AG08396 (cell line): ENCODE results near the gene ZNF487.
"Not testable (repeated sequence)": the region's sequence is repeated elsewhere in the genome, so short reads cannot be mapped to it uniquely, and the experiment has no call there.

Experiments used
- DNase-seq: peaks from one replicate; pipeline ENCODE4 v3.0.0; 2012; ENCODE audit warnings: low spot score, mixed read lengths

Gene ZNF487

DNA sequence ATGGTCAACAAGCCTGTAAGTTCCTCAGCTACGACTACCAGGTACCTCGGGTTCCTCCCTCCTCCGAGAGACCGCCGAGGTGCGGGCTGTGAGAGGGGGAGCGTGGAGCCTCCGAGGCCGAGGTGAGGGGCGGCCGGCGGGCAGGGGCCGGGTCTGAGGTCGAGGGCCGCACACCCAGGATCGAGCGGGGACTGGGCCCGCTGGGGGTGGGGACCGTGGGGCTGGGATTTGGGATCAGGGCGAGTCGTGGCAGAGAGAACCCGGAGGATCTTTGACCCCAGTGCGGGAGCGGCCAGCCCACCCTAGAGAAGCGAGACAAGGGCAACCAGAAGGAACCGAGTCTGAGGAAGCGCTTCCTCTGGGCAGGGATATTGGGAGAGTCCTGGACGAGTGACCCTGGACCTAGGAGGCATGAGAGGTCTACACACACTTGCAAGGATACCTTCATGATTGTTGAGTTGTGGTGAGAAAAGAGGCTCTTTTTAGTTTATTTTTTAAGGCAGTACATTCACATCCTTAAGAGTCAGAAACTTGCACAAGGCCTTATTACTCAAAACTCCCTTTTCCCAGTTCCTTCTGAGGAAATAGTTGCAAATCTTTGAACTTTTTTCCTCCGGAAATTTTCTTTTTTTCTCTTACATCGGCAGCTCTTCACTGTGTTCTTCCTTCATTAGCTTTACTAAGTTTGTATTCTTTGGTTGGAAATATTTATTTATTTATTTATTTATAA lies 395 bp downstream of the ZNF487 start:
- DNase-seq: no peak

DNA sequence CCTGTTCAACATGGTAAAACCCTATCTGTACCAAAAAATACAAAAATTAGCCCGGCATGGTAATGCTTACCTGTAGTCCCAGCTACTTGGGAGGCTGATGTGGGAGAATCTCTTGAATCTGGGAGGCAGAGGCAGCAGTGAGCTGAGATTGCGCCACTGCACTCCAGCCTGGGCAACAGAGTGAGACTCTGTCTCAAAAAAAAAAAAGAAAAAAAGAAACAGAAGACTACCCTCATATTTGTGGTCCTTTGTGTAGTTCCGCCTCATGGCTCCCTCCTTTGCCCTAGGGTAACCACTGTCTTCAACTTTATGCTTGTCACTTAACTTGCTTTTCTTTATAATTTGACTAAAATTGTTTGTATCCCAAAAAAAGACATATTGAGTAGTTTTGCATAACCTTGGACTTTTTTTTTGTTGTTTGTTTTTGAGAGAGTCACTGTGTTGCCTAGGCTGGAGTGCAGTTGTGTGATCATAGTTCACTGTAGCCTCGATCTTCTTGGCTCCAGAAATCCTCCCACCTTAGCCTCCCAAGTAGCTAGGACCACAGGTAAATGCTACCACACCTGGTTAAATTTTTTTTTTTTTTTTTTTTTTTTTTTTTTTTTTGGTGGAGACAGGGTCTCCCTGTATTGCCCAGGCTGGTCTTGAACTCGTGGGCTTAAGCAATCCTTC lies 3.7 kb downstream of the ZNF487 start:
- no peak for DNase-seq

DNA sequence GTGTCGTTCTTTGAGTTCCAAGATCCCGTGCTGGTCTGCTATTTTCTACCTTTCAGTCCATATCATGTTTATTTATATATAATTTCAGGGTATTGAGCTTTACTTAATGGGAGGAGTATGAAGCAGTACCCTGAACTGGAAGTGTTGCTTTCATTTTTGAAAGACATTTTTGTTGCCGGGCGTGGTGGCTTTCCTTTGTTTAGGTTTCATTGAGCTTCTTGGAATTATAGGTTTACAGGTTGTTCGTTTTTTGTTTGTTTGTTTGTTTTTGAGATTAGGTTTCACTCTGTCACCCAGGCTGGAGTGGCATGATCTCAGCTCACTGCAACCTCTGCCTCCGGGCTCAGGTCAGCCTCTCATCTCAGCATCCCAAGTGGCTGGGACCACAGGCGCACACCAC lies 7.4 kb downstream of the ZNF487 start:
- DNase-seq: no peak

DNA sequence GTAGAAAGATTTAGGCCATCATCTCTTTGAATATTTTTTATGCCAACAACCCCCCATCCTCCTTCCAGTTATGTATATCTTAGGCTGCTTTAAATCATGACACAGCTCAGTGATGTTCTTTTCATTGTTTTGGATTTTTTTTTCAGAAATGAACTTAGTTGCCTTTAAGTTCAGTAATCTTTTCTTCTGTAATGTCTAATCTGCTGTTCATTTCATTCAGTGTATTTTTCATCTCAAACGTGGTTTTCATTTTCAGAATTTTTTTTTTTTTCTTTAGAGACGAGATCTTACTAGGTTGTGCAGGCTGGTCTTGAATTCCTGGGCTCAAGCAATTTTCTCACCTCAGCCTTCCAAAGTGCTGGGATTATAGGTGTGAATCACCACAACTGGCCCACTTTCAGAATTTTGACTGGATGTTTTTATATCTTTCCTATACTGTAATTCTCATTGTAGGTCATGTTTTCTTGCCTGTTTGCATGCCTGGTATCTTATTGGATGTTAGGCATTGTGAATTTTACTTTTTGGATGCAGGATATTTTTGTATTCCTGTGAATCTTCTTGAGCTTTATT lies 8.1 kb downstream of the ZNF487 start:
- no peak for DNase-seq

DNA sequence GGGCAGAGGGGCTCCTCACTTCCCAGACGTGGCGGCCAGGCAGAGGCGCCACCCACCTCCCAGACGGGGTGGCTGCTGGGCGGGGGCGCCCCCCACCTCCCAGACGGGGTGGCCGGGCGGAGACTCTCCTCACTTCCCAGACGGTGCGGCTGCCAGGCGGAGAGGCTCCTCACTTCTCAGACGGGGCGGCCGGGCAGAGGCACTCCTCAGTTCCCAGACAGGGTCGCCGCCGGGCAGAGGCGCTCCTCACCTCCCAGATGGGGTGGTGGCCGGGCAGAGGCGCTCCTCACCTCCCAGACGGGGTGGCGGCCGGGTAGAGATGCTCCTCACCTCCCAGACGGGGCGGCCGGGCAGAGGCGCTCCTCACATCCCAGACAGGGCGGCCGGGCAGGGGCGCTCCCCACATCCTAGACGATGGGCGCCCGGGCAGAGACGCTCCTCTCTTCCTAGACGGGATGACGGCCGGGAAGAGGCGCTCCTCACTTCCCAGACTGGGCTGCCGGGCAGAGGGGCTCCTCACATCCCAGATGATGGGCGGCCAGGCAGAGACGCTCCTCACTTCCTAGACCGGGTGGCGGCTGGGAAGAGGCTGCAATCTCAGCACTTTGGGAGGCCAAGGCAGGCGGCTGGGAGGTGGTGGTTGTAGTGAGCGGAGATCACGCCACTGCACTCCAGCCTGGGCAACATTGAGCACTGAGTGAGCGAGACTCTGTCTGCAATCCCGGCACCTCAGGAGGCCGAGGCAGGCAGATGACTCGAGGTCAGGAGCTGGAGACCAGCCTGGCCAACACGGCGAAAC lies 9.5 kb downstream of the ZNF487 start:
- not testable (repeated sequence) for DNase-seq

DNA sequence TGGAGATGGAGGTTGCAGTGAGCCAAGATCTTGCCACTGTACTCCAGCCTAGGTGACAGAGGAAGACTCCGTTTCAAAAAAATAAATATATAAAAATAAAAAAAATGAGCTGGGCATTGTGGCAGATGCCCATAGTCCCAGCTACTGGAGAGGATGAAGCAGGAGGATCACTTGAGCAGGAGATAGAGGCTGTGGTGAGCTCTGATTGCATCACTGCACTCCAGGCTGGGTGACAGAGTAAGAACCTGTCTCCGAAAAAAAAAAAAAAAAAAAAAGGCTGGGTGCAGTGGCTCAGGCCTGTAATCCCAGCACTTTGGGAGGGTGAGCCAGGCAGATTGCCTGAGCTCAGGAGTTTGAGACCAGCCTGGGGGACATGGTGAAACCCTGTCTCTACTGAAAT lies 11.8 kb downstream of the ZNF487 start:
- DNase-seq: no peak

DNA sequence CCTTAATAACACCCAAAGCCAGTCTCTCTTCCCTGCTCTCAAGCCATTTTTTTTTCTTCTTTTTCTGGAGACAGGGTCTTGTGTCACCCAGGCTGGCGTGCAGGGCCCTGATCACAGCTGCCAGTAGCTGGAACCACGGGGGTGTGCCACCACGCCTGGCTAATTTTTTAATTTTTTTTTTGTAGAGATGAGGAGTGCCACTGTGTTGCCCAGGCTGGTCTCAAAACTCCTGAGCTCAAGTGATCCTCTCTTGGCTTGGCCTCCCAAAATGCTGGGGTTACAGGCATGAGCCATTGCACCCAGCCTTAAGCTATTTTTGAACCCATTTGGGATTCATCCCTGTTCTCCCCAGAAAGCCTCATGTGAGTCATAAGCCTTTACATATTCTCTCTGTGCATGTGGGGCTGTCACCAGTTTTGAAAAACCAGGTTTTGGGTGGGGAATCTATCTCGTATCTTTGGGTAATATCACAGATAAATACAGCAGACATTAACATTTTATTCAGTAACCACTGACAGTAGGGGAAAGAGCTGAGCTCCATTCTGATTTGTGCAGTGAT lies 15.5 kb downstream of the ZNF487 start:
- no peak for DNase-seq

DNA sequence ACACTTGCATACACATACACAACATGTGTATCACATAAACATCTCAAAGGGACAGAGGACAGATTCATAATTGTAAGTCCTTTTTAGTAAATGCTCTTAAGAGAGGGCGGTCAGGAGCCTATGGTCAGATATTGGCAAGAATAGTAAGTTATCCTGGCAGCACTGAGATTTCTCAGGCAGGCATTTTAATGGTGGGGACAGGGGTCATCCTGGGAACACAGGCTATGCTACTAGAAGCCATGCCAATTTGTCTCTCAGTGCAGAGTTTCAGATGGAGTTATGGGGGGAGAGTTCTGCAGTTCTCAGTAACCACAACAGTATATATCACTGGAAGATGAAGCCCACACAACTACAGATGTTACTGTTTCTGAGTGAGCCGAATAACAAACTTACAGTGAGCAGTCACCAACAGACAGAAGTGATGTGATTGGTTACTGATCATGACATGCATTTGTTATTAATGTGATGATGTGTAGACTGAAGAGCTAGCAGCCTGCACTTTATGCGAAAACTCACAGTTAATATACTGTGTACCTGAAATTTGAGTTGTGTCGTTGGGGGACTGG lies 16.4 kb downstream of the ZNF487 start:
- no peak for DNase-seq

DNA sequence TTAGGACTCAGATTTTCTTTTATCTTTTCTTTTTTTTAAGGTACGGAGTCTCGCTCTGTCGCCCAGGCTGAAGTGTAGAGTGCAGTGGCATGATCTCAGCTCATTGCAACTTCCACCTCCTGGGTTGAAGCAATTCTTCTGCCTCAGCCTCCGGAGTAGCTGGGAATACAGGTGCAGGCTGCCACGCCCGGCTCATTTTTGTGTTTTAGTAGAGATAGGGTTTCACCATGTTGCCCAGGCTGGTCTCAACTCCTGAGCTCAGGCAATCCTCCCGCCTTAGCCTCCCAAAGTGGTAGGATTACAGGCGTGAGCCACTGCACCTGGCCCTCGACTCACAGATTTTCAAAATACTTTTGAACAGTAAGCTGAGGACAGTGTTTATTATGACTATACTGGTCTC lies 17.1 kb downstream of the ZNF487 start:
- DNase-seq: not testable (repeated sequence)

DNA sequence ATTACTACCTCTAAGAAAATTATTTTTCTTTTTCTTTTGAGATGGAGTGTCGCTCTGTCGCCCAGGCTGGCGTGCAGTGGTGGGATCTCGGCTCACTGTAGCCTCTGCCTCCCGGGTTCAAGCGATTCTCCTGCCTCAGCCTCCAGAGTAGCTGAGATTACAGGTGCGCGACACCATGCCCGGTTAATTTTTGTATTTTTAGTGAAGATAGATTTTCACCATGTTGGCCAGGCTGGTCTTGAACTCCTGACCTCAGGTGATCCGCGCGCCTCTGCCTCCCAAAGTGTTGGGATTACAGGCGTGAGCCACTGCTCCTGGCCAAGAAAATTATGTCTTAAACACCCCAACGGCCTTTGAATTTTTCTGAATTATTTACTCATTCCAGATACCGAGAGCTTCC lies 19.6 kb downstream of the ZNF487 start:
- DNase-seq: not testable (repeated sequence)

DNA sequence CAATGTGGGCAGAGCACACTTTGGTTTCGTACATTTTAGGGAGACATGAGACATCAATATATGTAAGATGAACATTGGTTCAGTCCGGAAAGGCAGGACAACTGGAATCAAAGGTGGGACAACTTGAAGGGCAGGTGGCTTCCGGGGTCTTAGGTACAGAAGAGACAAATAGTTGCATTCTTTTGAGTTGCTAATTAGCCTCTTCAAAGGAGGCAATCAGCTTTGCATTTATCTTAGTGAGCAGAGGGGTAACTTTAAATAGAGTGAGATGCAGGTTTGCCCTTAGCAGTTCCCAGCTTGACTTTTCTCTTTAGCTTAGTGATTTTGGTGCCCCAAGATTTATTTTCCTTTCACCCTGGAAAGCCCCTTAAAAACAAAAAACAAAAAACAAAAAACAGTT lies 21.3 kb downstream of the ZNF487 start:
- DNase-seq: no peak

DNA sequence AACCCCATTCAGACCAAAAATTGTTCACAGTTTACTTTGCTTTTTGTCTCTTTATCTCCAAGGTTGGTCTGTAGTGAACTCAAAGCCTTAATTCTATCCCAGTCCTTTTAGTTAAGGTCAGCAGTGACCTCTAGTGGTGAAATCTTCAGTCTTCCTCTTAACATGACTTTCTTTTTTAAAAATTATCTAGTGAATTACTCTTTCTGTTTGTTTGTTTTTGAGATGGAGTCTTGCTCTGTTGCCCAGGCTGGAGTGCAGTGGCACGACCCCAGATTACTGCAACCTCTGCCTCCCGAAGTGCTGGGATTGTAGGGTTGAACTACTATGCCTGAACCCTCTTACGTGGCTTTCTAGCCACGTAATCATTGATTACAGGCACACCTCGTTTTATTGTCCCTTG lies 25.0 kb downstream of the ZNF487 start:
- DNase-seq: peak; percentile 72

DNA sequence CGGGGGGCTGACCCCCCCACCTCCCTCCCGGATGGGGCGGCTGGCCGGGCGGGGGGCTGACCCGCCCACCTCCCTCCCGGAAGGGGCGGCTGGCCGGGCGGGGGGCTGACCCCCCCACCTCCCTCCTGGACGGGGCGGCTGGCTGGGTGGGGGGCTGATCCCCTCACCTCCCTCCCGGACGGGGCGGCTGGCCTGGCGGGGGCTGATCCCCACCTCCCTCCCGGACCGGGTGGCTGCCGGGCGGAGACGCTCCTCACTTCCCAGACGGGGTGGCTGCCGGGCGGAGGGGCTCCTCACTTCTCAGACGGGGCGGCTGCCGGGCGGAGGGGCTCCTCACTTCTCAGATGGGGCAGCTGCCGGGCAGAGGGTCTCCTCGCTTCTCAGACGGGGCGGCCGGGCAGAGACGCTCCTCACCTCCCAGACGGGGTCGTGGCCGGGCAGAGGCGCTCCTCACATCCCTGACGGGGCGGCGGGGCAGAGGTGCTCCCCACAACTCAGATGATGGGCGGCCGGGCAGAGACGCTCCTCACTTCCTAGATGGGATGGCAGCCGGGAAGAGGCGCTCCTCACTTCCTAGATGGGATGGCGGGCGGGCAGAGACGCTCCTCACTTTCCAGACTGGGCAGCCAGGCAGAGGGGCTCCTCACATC lies 28.3 kb downstream of the ZNF487 start:
- DNase-seq: not testable (repeated sequence)

DNA sequence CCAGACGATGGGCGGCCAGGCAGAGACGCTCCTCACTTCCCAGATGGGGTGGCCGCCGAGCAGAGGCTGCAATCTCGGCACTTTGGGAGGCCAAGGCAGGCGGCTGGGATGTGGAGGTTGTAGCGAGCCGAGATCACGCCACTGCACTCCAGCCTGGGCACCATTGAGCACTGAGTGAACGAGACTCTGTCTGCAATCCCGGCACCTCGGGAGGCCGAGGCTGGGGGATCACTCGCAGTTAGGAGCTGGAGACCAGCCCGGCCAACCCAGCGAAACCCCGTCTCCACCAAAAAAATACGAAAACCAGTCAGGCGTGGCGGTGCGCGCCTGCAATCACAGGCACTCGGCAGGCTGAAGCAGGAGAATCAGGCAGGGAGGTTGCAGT lies 28.8 kb downstream of the ZNF487 start:
- not testable (repeated sequence) for DNase-seq

DNA sequence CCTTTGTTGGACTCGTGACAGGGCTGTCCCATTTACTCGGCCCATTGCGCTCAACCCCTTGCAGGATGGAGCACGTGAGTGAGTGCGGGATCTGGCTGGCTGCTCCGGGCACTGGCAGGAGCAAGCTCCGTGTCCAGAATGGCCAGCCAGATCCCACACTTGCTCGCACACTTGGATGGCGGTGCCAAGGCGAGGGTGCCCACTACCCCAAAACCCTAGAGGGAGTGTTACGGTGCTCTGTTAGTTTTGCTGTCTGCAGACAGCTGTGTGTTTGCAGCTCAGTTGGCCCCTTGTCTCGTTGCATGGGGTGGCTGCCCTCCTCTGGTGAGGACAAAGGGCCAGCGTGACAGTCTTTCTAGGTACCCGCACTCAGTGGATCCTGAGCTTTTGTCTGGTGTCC lies 34.2 kb downstream of the ZNF487 start:
- DNase-seq: no peak

DNA sequence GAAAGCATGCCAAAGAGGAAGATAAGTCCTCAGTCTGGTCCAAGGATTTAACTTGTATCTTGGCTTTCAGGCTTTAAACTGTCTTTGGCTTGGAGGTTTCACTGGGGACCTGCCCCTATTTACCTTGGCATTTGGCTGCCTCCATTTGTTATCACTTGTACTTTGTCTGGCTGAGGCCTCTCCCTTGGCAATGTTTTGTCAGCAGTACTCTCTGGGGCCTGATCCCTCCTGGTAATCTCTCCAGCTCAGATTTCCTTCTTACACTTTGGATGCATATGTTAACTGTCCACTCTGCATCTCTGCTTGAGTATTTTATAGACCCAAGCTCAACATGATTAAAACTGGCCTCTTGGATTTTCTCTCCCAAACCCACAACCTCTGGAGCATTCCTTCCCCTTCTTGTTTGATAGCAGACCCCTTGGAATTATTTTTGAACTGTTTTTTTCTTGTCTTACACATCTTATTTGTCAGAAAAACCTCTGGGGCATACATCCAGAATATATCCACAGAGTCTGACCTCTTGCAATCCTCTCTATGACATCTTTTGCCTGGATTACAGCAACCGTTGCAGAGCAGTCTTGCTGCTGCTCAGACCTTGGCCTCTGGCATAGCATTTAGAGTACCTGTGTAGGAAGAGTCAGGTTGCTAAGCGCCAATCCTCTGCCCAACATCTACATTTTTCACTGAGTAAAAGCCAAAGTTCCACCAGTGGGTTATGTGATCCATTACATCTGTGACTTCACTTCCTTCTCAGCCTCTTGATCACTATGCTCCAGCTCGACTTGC lies 35.2 kb downstream of the ZNF487 start:
- DNase-seq: no peak

DNA sequence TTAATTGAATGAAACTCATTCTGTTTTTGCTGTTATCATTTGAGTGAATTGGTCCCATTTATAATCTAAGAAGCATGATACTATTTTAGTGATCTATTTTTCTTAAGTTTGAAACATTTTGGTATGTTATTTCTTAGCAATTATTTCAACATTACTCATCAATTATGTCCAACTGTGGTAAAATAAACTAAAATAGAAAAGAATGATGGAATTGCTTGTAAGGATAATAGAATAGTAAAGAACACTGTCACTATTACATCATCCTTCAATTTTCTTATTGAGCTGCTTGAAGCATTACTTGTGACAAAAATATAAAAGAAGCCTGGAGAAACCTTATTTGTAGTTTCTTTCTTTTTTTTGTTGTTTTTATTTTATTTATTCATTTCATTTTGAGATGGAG lies 42.4 kb downstream of the ZNF487 start:
- DNase-seq: peak; percentile 32

DNA sequence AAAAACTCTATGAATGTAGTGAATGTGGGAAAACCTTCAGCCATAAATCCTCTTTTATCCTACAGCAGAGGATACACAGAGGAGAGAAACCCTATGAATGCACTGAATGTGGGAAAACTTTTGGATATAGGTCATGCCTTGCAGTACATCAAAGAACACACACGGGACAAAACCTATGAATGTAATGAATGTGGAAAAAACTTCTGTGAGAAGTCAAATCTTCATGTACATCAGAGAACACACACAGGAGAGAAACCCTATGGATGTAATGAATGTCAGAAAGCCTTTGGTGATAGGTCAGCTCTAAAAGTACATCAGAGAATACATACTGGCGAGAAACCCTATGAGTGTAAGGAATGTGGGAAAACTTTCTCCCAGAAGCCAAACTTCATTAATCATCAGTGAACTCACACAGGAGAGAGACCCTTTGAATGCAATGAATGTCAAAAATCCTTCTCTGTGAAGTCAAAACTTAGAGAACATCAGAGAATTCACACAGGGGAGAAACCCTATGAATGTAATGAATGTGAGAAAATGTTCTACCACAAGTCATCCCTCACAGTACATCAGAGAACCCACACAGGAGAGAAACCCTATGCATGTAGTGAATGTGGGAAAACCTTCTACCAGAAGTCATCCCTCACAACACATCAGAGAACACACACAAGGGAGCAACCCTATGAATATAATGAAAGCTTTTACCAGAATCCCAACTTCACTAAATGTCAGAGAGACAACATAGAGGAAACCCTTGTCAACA lies 45.6 kb downstream of the ZNF487 start:
- DNase-seq: no peak

DNA sequence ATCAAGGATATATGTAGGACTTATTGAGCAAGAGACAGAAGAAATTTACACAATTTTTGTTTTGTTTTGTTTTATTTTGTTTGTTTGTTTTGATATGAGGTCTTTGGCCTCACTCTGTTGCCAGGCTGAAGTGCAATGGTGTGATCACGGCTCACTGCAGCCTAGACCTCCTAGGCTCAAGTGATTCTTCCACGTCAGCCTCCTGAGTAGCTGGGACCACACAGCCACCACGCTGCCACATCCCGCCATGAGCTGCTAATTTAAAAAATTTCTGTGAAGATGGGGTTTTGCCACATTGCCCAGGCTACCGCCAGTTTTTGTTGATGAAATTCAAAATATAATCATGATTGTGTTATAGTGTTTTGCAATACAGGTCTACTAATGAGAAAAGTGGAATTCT lies 54.9 kb downstream of the ZNF487 start:
- no peak for DNase-seq

DNA sequence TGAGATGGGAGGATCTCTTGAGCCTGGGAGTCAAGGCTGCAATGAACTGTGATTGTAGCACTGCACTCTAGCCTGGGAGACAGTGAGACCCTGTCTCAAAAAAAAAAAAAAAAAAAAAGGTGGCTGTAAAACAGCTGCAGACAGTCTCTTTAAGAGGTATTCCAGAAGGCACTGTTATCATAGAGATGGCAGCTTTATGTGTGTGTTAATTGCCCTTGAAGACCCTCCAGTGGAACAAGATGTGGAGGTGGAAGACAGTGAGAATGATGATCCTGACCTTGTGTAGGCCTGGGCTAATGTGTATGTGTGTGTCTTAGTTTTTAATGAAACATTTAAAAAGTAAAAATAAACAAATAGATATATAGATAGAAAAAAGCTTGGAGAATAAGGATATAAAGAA lies 66.0 kb downstream of the ZNF487 start:
- DNase-seq: no peak
